Tibial nerve (tissue), 4 donors: ENCODE measurements around the gene HOXD10.

Experiments used
- EP300 ChIP-seq, 2 donors: sonication (generic); formaldehyde crosslinking; IDR thresholded peaks; one replicate each; pipeline ENCODE4 v1.6.1; 2017; ENCODE audit warnings: antibody characterized with exemption in 2 of 2, mild to moderate bottlenecking in 1 of 2
- TF ChIP-seq, protein P1 (sequence below), 5 experiments: fragments of 200-600 bp in 3 of 5; fragments of 450-650 bp in 2 of 5; sonication (generic) in 3 of 5; IDR thresholded peaks; one replicate each; pipeline ENCODE4 v1.5.1; 2016 to 2019; ENCODE audit warnings: antibody characterized with exemption in 5 of 5, mild to moderate bottlenecking in 3 of 5, moderate library complexity in 2 of 5

DNA sequence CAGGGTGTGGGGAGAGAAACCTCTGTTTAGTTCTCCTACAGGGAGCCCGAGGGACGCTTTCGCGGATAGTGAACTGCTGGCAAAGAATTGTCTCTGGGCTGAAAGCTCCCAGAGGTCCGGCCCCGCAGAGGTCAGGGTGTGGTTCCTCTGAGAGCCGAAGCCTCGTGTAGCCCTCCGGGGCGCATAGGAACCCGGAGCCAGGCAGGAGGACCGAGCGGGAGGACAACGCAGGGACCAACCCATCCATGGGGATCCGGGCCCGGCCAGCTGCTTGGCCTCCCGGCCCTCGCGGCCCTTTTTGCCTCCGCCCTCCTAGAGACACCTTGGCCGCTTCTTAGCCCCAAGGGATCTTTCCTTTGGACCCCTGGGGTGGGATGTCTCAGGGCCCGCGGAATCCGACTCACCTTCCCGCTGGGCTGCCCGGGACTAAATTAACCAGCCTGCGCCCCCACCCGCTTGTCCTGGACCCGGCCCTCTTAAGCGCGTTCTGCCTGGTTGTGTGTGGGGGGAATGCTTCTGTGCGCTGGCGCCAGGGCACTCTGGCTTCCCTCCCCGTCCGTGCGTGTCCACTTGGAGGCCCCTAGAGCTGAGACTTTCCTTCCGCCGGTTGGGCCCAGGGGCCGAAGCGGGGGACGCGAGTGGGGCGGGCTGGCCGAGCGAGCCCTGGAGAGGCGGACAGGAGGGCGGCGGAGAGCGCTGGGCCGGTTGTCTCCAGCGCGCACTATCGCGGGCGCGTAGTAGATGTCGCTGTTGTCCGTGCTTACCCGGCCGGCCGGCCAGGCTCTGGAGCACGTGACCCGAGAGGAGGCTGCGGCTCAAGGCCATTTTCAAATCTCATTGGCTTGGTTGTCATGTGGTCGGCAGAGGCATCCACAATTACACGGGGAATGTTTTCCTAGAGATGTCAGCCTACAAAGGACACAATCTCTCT is at the start of gene HOXD10:
- peak in 1 of 2 donors; percentile 8 for TF ChIP-seq EP300 (IDR thresholded peaks at IDR 0.05)
- TF ChIP-seq, protein P1, sequence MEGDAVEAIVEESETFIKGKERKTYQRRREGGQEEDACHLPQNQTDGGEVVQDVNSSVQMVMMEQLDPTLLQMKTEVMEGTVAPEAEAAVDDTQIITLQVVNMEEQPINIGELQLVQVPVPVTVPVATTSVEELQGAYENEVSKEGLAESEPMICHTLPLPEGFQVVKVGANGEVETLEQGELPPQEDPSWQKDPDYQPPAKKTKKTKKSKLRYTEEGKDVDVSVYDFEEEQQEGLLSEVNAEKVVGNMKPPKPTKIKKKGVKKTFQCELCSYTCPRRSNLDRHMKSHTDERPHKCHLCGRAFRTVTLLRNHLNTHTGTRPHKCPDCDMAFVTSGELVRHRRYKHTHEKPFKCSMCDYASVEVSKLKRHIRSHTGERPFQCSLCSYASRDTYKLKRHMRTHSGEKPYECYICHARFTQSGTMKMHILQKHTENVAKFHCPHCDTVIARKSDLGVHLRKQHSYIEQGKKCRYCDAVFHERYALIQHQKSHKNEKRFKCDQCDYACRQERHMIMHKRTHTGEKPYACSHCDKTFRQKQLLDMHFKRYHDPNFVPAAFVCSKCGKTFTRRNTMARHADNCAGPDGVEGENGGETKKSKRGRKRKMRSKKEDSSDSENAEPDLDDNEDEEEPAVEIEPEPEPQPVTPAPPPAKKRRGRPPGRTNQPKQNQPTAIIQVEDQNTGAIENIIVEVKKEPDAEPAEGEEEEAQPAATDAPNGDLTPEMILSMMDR (IDR thresholded peaks at IDR 0.05) = peak in 3 of 5 experiments; percentile 9 to 40 (median 15)
